Peyer's patch (tissue), 4 donors: ENCODE results near the gene TSHZ3. TPM values are rescaled to one million over a fixed set of nuclear protein-coding genes. Genes with fewer than 3 reads are reported as not detected.
A peak's percentile ranks its signal among the peaks of the same experiment; 100 is the strongest.

Source experiments
- DNase-seq, 3 donors: peaks; one replicate each; pipeline ENCODE4 v3.0.0-alpha.2; 2017 to 2019
- H3K27ac ChIP-seq, 4 donors: fragments of 200-600 bp; sonication (generic); one replicate each; pipeline ENCODE4 v1.5.1; 2016 to 2019
- H3K27me3 ChIP-seq, 2 donors: fragments of 200-600 bp; sonication (generic); one replicate each; pipeline ENCODE4 v1.5.1; 2019
- H3K36me3 ChIP-seq, 3 donors: fragments of 200-600 bp; sonication (generic); one replicate each; pipeline ENCODE4 v1.5.1; 2016 to 2019
- H3K4me1 ChIP-seq, 4 donors: fragments of 200-600 bp; sonication (generic); one replicate each; pipeline ENCODE4 v1.5.1; 2016 to 2019
- H3K4me3 ChIP-seq, 4 donors: fragments of 200-600 bp; sonication (generic); 1 replicate in 3 of 4; 2 replicates in 1 of 4; pipeline ENCODE4 v1.5.1; 2016 to 2019; ENCODE audit warnings: mild to moderate bottlenecking in 1 of 4
- H3K9me3 ChIP-seq, 4 donors: fragments of 200-600 bp; sonication (generic); one replicate each; pipeline ENCODE4 v1.5.1; 2016 to 2019; ENCODE audit warnings: mild to moderate bottlenecking in 1 of 4
- CTCF ChIP-seq, 6 experiments: fragments of 450-650 bp in 4 of 6; fragments of 200-600 bp in 2 of 6; sonication (generic) in 1 of 6; IDR thresholded peaks; one replicate each; pipeline ENCODE4 v1.5.1; 2017 to 2019; ENCODE audit warnings: antibody characterized with exemption in 6 of 6, mild to moderate bottlenecking in 3 of 6, moderate library complexity in 1 of 6
- POLR2A ChIP-seq, 2 donors: fragments of 450-650 bp; IDR thresholded peaks; one replicate each; pipeline ENCODE4 v1.5.1; 2017; ENCODE audit warnings: antibody characterized with exemption in 2 of 2, mild to moderate bottlenecking in 2 of 2, moderate library complexity in 2 of 2
- total RNA-seq, 4 donors: library from RNA; depleted of rRNA; stranded (reverse); fragments of >200 nt; gene quantifications; one replicate each; pipeline ENCODE4 v1.1.0, GENCODE V29; 2016

The TSHZ3 gene
- total RNA-seq, 4 donors from 2014 or later: 0.70 to 14.0 (median 3.0) TPM

- H3K36me3 ChIP-seq: no peaks in the 10 kb centered on the region
- H3K9me3 ChIP-seq: no peaks in the 10 kb centered on the region
- H3K4me3 ChIP-seq: no peak overlapping the region
- DNase-seq: no peak
- H3K27ac ChIP-seq: no peak overlapping the region
- H3K4me1 ChIP-seq: peaks cover 0 to 8% (median 0%) of the 10 kb centered on the region in 4 donors
- H3K27me3 ChIP-seq: no peaks in the 10 kb centered on the region
- TF ChIP-seq CTCF (IDR thresholded peaks at IDR 0.05) (no peak), POLR2A (IDR thresholded peaks at IDR 0.05) (no peak)
Observed at GRCh38 chr19:31314156-31314555, 35.1 kb downstream of the TSHZ3 start.

- Histone ChIP-seq H3K27ac (no peak overlapping the region), H3K9me3 (no peaks in the 10 kb centered on the region), H3K36me3 (no peaks in the 10 kb centered on the region), H3K4me1 (peaks cover 0 to 8% (median 0%) of the 10 kb centered on the region in 4 donors), H3K27me3 (no peaks in the 10 kb centered on the region), H3K4me3 (no peak overlapping the region)
- TF ChIP-seq CTCF (IDR thresholded peaks at IDR 0.05) (no peak), POLR2A (IDR thresholded peaks at IDR 0.05) (no peak)
- DNase-seq: no peak
Observed at GRCh38 chr19:31313291-31314030, 35.8 kb downstream of the TSHZ3 start.

GRCh38 chr19:31312677-31313244, 36.5 kb downstream of the TSHZ3 start:
- H3K27me3 ChIP-seq: no peaks in the 10 kb centered on the region
- no peak overlapping the region for H3K4me3 ChIP-seq
- H3K9me3 ChIP-seq: no peaks in the 10 kb centered on the region
- no peak for DNase-seq
- H3K4me1 ChIP-seq: peaks cover 0 to 8% (median 0%) of the 10 kb centered on the region in 4 donors
- H3K27ac ChIP-seq: no peak overlapping the region
- H3K36me3 ChIP-seq: no peaks in the 10 kb centered on the region
- no peak for TF ChIP-seq POLR2A (IDR thresholded peaks at IDR 0.05)
- no peak for TF ChIP-seq CTCF (IDR thresholded peaks at IDR 0.05)

- DNase-seq: peak in 1 of 3 donors; percentile 46
- TF ChIP-seq POLR2A (IDR thresholded peaks at IDR 0.05) (no peak), CTCF (IDR thresholded peaks at IDR 0.05) (no peak)
- peaks cover 0 to 4% (median 0%) of the 10 kb centered on the region in 4 donors for H3K4me1 ChIP-seq
- no peaks in the 10 kb centered on the region for H3K9me3 ChIP-seq
- no peaks in the 10 kb centered on the region for H3K36me3 ChIP-seq
- H3K27ac ChIP-seq: no peak overlapping the region
- no peaks in the 10 kb centered on the region for H3K27me3 ChIP-seq
- no peak overlapping the region for H3K4me3 ChIP-seq
Observed at GRCh38 chr19:31312009-31312676, 37.1 kb downstream of the TSHZ3 start.

- Histone ChIP-seq H3K4me3 (no peak overlapping the region), H3K4me1 (no peaks in the 10 kb centered on the region), H3K27me3 (no peaks in the 10 kb centered on the region), H3K9me3 (no peaks in the 10 kb centered on the region), H3K36me3 (no peaks in the 10 kb centered on the region), H3K27ac (no peak overlapping the region)
- TF ChIP-seq CTCF (IDR thresholded peaks at IDR 0.05) (no peak), POLR2A (IDR thresholded peaks at IDR 0.05) (no peak)
- DNase-seq: no peak
Observed at GRCh38 chr19:31310432-31311133, 38.7 kb downstream of the TSHZ3 start.
